ENCODE results near the gene PCSK5. TPM values are rescaled to one million over a fixed set of nuclear protein-coding genes. Genes with fewer than 3 reads are reported as not detected.

The PCSK5 gene
- total and polyA plus RNA-seq, 2 of the 8 experiments (the other 6 are each of a cell fraction or from before 2014, with no cell fraction given): 5.5 to 10.7 TPM

DNA sequence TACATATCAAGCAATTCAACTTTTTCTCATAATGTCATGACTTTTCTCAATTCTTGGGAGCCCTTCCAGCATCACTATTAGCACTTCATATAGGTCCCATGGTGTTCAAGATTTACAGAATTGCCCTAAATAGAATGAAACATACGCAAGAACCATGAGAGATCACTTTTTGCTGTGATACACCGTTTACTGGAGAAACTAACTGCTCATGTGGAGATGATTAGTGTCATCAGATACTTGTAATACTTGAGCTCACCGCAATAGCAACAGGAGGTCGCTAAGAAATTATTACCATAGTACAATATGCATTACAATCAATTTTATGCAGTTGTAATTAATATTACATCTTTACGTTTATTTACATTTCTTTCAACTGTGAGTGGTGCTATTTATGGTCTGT lies 4.8 kb upstream of the PCSK5 start:
- Histone ChIP-seq H3K4ac (replicated peaks; ENCODE audit: insufficient read length, low read depth, low read length) (no peak overlapping the region), H3K4me2 (ENCODE audit: insufficient read depth in 1 of 2, low read depth in 2 of 2, low read length in 2 of 2) (no peak overlapping the region), H3K4me1 (replicated peaks in 1 of 4; ENCODE audit: control insufficient read depth in 3 of 4, insufficient read depth in 4 of 4, low read length in 3 of 4) (no peaks in the 10 kb centered on the region; a peak in 2 of 7 replicates), H2BK12ac (ENCODE audit: low read depth, low read length) (no peak overlapping the region), H3K36me3 (ENCODE audit: control insufficient read depth in 2 of 4, insufficient read depth in 4 of 4, low read length in 3 of 4) (no peaks in the 10 kb centered on the region), H3K18ac (ENCODE audit: extremely low read depth, low read length) (no peak overlapping the region), H2BK5ac (ENCODE audit: low read depth, low read length) (no peak overlapping the region), H3K27ac (ENCODE audit: low read depth, low read length) (no peak overlapping the region), H3K79me2 (ENCODE audit: control insufficient read depth in 1 of 2, insufficient read depth in 2 of 2, low read length in 2 of 2) (no peaks in the 10 kb centered on the region), H2BK20ac (ENCODE audit: low read length) (no peak overlapping the region), H4K5ac (ENCODE audit: insufficient read length, low read depth, low read length) (no peak overlapping the region), H2AK5ac (ENCODE audit: low read depth, low read length) (no peak overlapping the region), H3K79me1 (ENCODE audit: low read depth, low read length) (no peaks in the 10 kb centered on the region), H2BK120ac (replicated peaks; ENCODE audit: low read depth, low read length) (no peak overlapping the region), H2BK15ac (ENCODE audit: low read length) (no peak overlapping the region), H4K8ac (ENCODE audit: extremely low read depth, insufficient read depth, low read length) (no peak overlapping the region), H4K91ac (replicated peaks; ENCODE audit: insufficient read length, low read length) (no peak overlapping the region), H3K23me2 (ENCODE audit: low read depth, low read length) (peaks cover 9% of the 10 kb centered on the region), H2AFZ (ENCODE audit: low read length) (no peak overlapping the region), H3K9me3 (ENCODE audit: insufficient read depth in 2 of 2, low read depth in 1 of 2, low read length in 1 of 2) (no peaks in the 10 kb centered on the region), H3K56ac (replicated peaks; ENCODE audit: insufficient read length, low read depth, low read length) (no peak overlapping the region), H3K9ac (replicated peaks in 1 of 4; ENCODE audit: extremely low read depth in 1 of 4, low read depth in 3 of 4, low read length in 3 of 4) (no peak overlapping the region), H3K23ac (ENCODE audit: insufficient read length) (no peak overlapping the region), H4K20me1 (replicated peaks in 1 of 2; ENCODE audit: control insufficient read depth in 1 of 2, insufficient read depth in 2 of 2, low read length in 2 of 2) (no peaks in the 10 kb centered on the region), H3K27me3 (replicated peaks in 1 of 4; ENCODE audit: control insufficient read depth in 3 of 4, extremely low read depth in 1 of 4, insufficient read depth in 3 of 4, low read length in 3 of 4) (peaks cover 0 to 10% (median 3%) of the 10 kb centered on the region in 4 experiments; a peak in 4 of 7 replicates), H3K14ac (ENCODE audit: insufficient read length) (no peak overlapping the region), H3K4me3 (ENCODE audit: extremely low read depth in 1 of 4, insufficient read depth in 2 of 4, low read depth in 3 of 4, low read length in 4 of 4) (no peak overlapping the region)
- FAIRE-seq: no peak
- ChIA-PET CTCF (ENCODE audit: partially characterized antibody) (interaction anchor here (0.6 to 1.6 kb wide), 2 partner anchors 19 to 552 kb away, joined by 3 to 4 read pairs; no protein-coding TSS in a partner anchor), POLR2A (ENCODE audit: partially characterized antibody) (no interaction called here)
- DNase-seq (ENCODE audit: low read depth in 1 of 2, low spot score in 2 of 2): no peak
- 80% methylated on average over 5 of the region's 5 CpGs; no CpG with 5 or more reads in 1 of the 2 experiments for WGBS, 2 experiments (ENCODE audit: extremely low coverage in 1 of 2, insufficient coverage in 1 of 2, insufficient read length in 1 of 2, insufficient replicate concordance in 2 of 2, low coverage in 1 of 2, low lambda C conversion rate in 2 of 2, missing lambda C conversion rate in 1 of 2)
- TF ChIP-seq PHF8 (conservative IDR thresholded peaks at IDR 0.05; ENCODE audit: low read depth, low read length) (no peak), CBX8 (IDR thresholded peaks at IDR 0.05; ENCODE audit: borderline replicate concordance, low read depth, low read length) (no peak), KDM5A (IDR thresholded peaks at IDR 0.05; ENCODE audit: low read length) (no peak), RFX5 (IDR thresholded peaks at IDR 0.05; ENCODE audit: borderline replicate concordance, low read depth, low read length) (no peak), EGR1 (IDR thresholded peaks at IDR 0.05; ENCODE audit: borderline replicate concordance, low read depth, low read length) (no peak)
